GM19023 (cell line): ENCODE measurements around the gene PRKAG1.

ENCODE experiments used
- ATAC-seq: cut with Tn5 transposase; IDR thresholded peaks from one replicate; pipeline ENCODE4 v1.9.1; 2021; ENCODE audit warnings: mild to moderate bottlenecking, moderate library complexity; ENCODE audit not compliant: unreplicated experiment

Gene PRKAG1

DNA sequence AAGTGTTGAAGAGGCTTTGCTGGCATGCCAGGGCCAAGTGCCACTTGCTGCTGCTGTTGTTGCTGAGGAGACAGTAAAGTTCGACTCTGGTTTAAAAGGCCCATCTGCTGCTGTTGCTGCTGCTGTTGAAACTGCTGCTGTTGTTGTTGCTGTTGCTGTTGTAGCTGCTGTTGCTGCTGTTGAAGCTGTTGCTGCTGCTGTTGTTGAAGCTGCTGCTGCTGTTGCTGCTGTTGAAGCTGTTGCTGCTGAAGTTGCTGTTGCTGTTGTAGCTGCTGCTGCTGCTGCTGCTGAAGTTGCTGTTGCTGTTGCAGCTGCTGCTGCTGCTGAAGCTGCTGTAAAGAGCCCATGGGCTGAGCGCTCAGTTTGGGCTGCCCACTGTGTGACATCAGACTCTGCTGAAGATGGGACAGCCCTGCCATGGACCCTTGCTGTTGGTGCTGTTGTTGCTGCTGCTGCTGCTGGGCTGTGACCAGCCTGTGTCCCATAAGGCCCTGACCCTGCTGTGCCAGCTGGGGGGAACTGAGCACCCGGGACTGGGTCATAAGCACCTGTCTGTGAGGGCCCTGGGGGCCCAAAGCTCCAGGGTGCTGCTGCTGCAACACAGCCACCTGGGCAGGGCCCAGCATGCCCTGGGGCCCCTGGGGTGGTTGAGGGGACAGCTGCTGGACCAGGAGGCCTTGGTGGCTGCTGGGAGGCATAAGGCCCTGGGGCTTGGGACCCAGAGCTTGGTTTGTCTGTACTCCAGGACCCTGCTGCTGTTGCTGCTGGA is 14.3 kb upstream of the PRKAG1 start:
- no peak for ATAC-seq

DNA sequence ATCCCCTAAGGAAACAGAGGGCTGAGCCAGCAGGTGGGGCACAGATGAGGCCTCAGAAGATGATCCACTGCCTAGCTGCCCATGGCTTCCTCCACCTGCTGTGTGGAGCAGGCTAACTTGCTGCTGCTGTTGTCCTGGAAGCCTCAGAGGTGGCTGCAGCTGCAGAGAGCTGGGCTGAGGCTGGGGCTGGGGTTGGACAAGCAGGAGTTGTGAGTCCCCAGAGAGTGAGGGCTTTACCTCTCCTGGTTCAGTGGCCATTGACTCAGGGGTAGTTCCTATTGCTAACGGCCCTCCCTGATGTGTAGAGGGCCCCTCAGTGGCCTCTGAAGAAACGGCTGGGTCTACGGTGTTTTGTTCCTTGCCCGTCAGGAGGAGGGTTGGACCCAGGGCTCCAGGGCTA is 13.7 kb upstream of the PRKAG1 start:
- no peak for ATAC-seq

- no peak for ATAC-seq
Measured at GRCh38 chr12:49031573-49032161, 13.1 kb upstream of the PRKAG1 start.

GRCh38 chr12:49030714-49031572 is 12.4 kb upstream of the PRKAG1 start:
- no peak for ATAC-seq

DNA sequence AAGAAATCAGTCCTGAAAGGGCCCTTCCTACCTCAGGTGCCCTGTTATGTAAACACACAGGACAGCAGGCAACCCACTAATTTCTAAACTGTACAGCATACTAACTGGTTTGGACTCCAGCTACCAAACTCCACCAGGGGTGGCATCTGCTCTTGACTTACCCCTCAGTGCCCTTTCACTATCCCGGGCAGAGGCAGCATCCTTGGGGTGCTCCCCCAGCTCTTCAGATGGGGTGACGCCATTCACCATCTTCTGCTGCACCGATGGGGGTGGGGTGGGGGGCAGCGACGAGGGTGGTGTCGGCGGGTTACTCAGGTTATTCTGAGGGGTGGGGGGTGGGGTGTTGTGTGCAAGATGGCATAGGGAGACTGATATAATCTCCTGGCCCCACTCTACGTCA is 11.5 kb upstream of the PRKAG1 start:
- ATAC-seq = no peak

DNA sequence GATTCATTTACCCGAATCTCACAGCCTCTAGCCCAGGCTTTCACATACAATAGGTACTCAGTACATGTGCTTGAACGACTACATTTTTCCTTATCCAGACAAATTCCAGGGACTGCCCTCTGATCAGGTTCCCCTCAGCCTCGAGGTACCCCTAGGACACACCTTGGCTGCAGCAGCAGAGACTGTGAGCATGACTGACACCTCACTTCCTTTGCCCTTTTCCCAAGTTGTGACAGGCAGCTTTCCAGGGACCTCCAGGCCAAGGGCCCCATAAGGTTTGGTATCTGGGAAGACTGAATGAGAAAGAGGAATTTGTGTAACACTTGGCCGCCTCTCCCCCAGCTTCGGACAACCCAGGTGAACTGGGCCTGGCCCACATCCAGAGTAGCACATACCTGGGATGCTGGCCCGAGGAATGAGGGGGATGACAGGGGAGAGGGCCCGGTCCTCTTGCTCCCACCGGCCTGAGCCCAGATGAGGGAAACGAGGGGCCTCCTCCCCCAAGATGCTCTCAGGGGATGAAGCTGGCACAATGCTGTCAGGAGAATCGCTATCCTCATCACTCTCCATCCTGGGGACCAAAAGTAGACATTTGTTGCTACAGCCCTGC is 10.2 kb upstream of the PRKAG1 start:
- no peak for ATAC-seq

DNA sequence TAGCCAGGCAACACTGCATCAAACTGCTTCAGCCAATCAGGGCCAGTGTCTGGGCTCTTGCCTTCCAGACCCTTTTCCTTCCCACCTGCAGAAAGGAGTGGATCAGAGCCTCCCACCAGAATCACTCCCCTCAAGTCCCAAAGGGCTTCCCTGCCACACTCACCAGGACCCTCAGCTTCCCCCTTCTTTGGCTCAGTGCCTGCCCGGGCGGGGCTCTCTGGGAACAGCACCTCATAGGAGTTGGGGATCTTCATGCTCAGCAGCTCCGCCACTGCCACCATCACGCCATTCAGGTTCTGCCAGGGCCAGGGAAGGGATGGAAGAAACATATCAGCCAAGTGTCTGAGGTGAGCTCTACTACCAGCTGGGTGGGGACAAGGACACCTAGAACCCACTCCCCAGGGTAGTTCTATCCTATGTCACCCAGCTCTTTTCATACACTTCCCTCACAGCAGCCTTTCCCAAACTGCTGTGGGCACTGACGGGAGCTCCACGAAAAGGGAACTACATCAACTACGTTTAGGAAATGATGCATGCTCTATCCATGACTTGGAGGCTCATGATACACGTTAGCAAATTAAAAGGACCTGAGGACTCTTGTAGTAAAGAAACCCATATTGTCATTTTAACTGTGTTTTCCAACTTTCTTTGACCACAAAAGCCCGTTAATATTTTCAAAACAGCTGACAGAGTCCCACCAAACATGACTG is 9.4 kb upstream of the PRKAG1 start:
- no peak for ATAC-seq

- no peak for ATAC-seq
Measured at GRCh38 chr12:49026678-49027480, 8.3 kb upstream of the PRKAG1 start.

DNA sequence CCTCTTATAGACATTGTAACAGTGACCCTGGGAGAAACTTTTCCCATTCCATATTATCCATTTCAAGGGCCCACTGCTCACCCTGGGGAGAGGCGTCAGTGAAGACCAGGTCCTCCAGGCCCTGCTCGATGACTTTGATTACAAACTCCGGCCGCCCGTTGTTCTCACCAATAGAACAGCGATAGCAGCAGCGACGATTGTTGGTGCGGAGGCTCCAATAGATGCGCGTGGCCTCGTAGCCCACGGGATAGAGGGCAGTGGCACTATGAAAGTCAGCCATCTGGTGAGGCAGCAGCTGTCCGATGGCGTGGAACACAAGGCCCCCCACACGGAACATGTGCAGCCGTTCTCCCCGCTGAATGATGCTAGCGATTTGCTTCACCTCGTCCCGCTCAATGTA is 7.5 kb upstream of the PRKAG1 start:
- ATAC-seq = no peak

- no peak for ATAC-seq
Measured at GRCh38 chr12:49025463-49025862, 6.9 kb upstream of the PRKAG1 start.

DNA sequence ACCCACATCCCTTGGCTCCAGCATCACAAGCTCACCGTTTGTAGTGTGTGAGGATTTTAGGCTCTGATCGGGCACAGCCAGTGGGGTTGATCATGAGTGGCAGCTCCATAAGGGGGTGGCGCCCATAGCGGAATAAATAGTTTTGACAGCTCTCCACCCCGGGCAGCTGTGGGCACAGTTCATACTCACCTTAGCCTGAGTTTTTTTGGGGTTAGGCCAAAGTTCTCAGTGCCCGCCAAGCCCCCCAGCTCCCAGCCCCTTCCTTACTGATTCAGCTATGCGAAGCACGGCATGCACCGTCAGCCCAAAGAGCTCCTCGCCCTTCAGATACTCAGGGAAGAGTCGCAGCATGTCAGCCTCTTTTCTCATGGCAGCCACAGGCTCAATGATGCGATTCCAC is 6.0 kb upstream of the PRKAG1 start:
- ATAC-seq = no peak

- ATAC-seq = no peak
Measured at GRCh38 chr12:49023812-49024211, 5.2 kb upstream of the PRKAG1 start.

GRCh38 chr12:49022558-49023178 is 4.1 kb upstream of the PRKAG1 start:
- no peak for ATAC-seq

GRCh38 chr12:49021292-49021915 is 2.8 kb upstream of the PRKAG1 start:
- no peak for ATAC-seq

- ATAC-seq = no peak
Measured at GRCh38 chr12:49020441-49020840, 1.9 kb upstream of the PRKAG1 start.

GRCh38 chr12:49019443-49020324 is 1.1 kb upstream of the PRKAG1 start:
- ATAC-seq = no peak

DNA sequence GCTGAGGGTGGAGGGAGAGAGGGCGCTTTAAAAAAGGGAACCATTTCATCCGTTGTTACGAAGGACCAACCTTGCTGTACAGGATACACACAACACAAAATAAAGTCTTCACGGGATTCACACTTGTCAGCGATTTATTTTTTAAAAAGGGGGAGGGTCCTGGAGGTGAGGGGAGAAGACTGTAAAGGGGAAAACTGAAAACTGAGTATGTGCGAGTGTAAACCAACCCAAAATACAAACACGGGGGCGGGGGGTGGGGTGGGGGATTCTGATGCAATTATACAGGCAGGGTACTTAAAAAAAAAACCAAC is 499 bp upstream of the PRKAG1 start:
- peak; percentile 15 for ATAC-seq

- ATAC-seq = peak; percentile 14
Measured at GRCh38 chr12:49017891-49018260, 700 bp downstream of the PRKAG1 start.
